NK-92 (cell line): ENCODE data around the gene KIAA0319L.
"Not testable (repeated sequence)": the region's sequence is repeated elsewhere in the genome, so short reads cannot be mapped to it uniquely, and the experiment has no call there.

ENCODE experiments used
- DNase-seq: peaks from one replicate; lab custom pipeline; 2025; ENCODE audit not compliant: unreplicated experiment; lab: John Stamatoyannopoulos, UW

KIAA0319L gene

GRCh38 chr1:35499231-35499630, 58.0 kb downstream of the KIAA0319L start:
- no peak for DNase-seq

GRCh38 chr1:35497571-35497970, 59.6 kb downstream of the KIAA0319L start:
- DNase-seq, result no peak

GRCh38 chr1:35490250-35490649, 67.0 kb downstream of the KIAA0319L start:
- no peak for DNase-seq

GRCh38 chr1:35488336-35488735, 68.9 kb downstream of the KIAA0319L start:
- no peak for DNase-seq

- no peak for DNase-seq
Measured at GRCh38 chr1:35486858-35487408, 70.3 kb downstream of the KIAA0319L start.

GRCh38 chr1:35481229-35481628, 76.0 kb downstream of the KIAA0319L start:
- DNase-seq, result no peak

- no peak for DNase-seq
Measured at GRCh38 chr1:35477870-35478269, 79.3 kb downstream of the KIAA0319L start.

GRCh38 chr1:35475856-35476674, 81.1 kb downstream of the KIAA0319L start:
- no peak for DNase-seq

GRCh38 chr1:35475356-35475755, 81.8 kb downstream of the KIAA0319L start:
- DNase-seq, result no peak

- not testable (repeated sequence) for DNase-seq
Measured at GRCh38 chr1:35473216-35473615, 84.0 kb downstream of the KIAA0319L start.

- DNase-seq, result no peak
Measured at GRCh38 chr1:35470977-35471613, 86.1 kb downstream of the KIAA0319L start.

GRCh38 chr1:35466120-35466519, 91.1 kb downstream of the KIAA0319L start:
- DNase-seq, result no peak

GRCh38 chr1:35463749-35464148, 93.5 kb downstream of the KIAA0319L start:
- DNase-seq, result not testable (repeated sequence)

- no peak for DNase-seq
Measured at GRCh38 chr1:35463232-35463631, 94.0 kb downstream of the KIAA0319L start.

- DNase-seq, result no peak
Measured at GRCh38 chr1:35461966-35462651, 95.1 kb downstream of the KIAA0319L start.

- DNase-seq, result no peak
Measured at GRCh38 chr1:35460796-35461195, 96.4 kb downstream of the KIAA0319L start.

- DNase-seq, result no peak
Measured at GRCh38 chr1:35454616-35455015, 102.6 kb downstream of the KIAA0319L start.

GRCh38 chr1:35454176-35454575, 103.0 kb downstream of the KIAA0319L start:
- DNase-seq, result no peak

- no peak for DNase-seq
Measured at GRCh38 chr1:35453031-35453430, 104.2 kb downstream of the KIAA0319L start.

GRCh38 chr1:35452106-35452774, 105.0 kb downstream of the KIAA0319L start:
- no peak for DNase-seq

- no peak for DNase-seq
Measured at GRCh38 chr1:35451125-35451528, 106.1 kb downstream of the KIAA0319L start.
